Non-pigmented ciliary epithelial cell (primary cell): ENCODE measurements around the gene FAM83E.
"Not testable (repeated sequence)": the region's sequence is repeated elsewhere in the genome, so short reads cannot be mapped to it uniquely, and the experiment has no call there.

Experiments
- DNase-seq: peaks from one replicate; pipeline ENCODE4 v3.0.0-alpha.2; 2010; ENCODE audit warnings: low read depth

The FAM83E gene

DNA sequence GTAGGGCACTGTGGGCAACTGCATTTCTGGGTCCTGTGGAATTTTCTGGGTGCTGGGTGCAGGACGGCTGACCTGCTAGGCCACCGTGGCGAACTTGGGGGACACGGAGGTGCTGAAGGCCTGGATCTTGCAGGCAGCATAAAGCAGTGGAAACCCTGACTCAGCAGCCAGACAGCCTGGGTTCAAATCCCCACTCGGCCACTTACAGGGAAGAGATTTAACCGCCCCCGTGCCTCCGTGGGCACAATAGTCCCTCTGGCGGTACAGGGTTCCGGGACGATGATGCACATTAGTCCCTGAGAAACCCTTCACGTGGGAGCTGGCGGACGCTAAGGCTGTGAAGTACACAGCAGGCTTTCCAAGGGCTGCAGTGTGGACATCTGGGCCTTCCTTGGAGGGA lies 3.0 kb downstream of the FAM83E start:
- no peak for DNase-seq

GRCh38 chr19:48609571-48610108 lies 5.2 kb downstream of the FAM83E start:
- no peak for DNase-seq

DNA sequence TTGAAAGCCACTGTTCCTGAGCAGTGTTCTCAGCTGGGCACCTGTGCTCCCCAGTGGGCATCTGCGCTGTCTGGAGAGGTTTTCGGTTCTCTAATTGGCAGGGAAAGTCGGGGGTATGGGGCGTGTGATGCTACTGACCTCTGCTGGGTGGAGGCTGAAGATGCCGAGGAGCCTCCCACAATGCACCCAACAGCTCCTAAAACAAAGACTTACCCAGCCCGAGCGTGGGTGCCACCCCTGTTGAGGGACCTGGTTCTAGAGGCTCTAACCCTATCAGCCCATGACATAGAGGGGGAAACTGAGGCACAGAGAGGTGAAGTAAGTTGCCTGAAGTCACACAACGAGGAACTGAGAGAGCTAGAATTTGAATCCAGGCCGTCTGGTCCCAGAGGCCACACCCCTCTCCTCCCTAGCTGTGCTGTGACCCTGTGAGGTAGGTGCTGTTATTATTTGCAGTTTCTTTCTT lies 6.0 kb downstream of the FAM83E start:
- no peak for DNase-seq

DNA sequence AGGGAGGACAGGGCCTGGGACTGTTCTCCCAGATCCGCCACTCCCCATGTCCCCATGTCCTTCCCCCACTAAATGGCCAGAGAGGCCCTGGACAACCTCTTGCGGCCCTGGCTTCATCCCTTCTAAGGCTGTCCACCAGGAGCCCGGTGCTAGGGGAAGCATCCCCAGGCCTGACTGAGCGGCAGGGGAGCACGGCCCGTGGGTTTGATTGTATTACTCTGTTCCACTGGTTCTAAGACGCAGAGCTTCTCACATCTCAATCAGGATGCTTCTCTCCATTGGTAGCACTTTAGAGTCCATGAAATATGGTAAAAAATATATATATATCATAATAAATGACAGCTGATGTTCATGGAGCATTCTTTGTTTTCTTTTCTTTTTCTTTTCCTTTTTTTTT lies 7.5 kb downstream of the FAM83E start:
- no peak for DNase-seq

GRCh38 chr19:48606463-48607358 lies 8.2 kb downstream of the FAM83E start, which contains the start of gene SPACA4:
TSS of gene SPACA4 (plus strand) at chr19:48606742. CDS start at chr19:48606979, 237 bp downstream.
- DNase-seq, result no peak

DNA sequence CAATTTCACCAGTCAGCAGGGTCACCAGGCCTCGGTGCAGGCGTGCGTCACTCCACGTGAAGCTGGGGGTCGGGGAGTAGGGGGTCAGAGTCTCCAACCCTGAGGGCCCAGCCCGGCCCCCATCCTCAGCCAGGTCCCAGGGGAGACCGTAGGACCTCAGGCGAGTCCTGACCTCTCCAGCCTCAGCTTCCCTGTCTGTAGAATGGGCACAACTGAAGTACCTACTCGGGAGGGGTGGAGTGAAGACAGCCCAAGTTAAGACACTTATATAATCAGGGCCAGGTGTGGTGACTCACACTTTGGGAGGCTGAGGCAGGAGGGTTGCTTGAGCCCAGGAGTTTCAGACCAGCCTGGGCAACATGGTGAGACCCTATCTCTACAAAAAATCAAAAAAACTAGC lies 11.0 kb downstream of the FAM83E start:
- no peak for DNase-seq

- no peak for DNase-seq
Measured at GRCh38 chr19:48603449-48603848, 11.4 kb downstream of the FAM83E start.

DNA sequence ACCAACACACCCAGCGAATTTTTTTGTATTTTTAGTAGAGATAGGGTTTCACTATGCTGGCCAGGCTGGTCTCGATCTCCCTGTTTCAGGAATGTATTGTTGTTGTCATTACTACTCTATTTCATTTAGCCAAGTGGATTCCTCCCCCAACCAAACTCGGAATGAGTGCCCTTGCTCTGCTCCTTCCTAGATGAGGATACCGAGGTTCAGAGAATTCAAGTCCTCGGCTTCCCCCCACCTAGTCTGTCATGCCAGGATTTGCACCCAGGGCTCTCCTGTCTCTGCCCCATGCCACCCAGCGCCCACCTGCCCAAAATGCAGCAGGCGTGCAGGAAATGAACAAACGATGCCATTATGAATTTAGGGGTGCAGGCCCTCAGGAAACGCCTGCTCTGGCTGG lies 11.9 kb downstream of the FAM83E start:
- DNase-seq, result no peak

- DNase-seq, result no peak
Measured at GRCh38 chr19:48600679-48601417, 14.0 kb downstream of the FAM83E start.

DNA sequence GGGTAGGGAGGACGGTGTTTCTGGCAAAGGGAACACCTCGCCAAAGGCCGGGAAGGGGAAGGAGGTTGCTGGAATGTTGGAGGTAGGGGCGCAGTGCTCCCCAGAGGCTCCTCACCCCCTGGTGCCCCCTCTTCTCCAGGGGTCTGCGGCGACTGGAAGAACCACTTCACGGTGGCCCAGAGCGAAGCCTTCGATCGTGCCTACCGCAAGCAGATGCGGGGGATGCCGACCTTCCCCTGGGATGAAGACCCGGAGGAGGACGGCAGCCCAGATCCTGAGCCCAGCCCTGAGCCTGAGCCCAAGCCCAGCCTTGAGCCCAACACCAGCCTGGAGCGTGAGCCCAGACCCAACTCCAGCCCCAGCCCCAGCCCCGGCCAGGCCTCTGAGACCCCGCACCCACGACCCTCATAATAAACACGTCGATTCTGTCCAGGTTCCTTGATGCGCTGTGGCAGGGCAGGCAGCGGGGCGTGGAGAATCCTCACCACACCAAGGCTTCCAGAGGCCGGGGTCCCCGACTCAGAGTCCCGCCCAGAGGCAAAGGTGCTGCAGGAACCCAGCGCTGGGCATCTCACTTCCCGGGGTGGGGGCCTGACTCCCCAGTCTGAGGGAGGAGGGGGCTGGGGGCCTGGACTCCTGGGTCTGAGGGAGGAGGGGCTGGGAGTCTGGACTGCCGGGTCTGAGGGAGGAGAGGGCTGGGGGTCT lies 15.7 kb downstream of the FAM83E start:
- no peak for DNase-seq

GRCh38 chr19:48596679-48597465 lies 18.0 kb downstream of the FAM83E start:
- no peak for DNase-seq

- DNase-seq, result no peak
Measured at GRCh38 chr19:48596237-48596636, 18.6 kb downstream of the FAM83E start.

DNA sequence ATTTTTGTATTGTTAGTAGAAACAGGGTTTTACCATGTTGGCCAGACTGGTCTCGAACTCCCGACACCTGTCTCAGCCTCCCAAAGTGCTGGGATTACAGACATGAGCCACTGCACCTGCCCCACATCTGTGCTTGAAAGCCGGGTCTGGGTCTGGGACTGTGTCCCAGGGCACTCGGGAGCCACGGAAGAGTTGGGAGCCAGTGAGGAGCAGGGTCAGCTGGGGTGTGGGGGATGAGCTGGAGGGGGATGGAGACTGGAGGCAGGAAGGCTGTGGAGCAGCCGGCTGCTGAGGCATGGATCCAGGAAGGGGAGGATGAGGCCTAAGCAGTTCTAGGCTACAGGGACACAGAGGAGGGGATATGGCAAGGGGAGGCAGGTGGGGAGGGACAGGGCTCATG lies 19.0 kb downstream of the FAM83E start:
- no peak for DNase-seq

GRCh38 chr19:48595171-48595570 lies 19.7 kb downstream of the FAM83E start:
- no peak for DNase-seq

DNA sequence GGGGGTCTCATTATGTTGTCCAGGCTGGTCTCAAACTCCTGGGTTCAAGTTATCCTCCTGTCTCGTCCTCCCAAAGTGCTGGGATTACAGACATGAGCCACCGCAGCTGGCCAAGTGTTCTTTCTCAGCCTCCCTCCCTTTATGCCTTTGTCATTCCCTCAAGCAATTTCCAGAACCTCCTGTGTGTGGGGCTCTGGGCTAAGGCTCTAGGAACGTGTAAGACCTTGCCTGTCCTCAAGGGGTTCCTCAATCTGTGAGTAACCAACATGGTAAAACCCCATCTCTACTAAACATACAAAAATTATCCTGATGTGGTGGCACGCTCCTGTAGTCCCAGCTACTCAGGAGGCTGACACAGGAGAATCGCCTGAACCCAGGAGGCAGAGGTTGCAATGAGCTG lies 23.9 kb downstream of the FAM83E start:
- no peak for DNase-seq

GRCh38 chr19:48588670-48589401 lies 26.0 kb downstream of the FAM83E start:
- DNase-seq, result no peak

DNA sequence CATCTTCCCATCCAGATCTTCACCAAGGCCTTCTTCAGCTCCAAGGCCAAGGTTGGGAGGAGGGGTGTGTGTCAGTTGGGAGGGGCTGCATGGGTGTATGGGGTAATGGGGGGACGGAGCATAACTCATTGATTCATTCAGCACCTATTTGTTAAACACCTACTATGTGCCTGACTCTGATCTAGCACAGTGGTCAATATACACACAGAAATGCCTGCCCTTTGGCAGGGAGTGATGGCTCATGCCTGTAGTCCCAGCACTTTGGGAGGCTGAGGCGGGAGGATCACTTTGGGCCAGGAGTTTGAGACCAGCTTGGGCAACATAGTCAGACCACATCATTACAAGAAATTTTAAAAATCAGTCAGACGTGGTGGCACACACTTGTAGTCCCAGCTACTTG lies 27.5 kb downstream of the FAM83E start:
- DNase-seq, result no peak

DNA sequence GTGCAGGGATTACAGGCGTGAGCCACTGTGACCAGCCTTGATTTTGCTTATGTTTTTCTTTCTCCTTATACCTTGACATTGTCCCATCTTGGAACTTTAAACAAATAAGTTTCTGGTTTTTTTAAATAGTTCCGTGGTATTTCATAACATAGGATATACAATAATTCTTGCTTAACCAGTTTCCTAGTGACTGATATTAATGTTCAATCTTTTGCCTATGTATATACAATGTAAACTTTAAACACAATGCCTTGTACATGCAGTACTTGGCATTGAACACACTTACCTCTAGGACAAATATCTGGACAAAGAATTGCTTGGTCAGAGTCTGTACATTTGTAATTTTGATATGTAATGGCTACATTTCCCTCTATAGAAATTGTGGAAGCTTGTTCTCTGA lies 32.7 kb downstream of the FAM83E start:
- no peak for DNase-seq

DNA sequence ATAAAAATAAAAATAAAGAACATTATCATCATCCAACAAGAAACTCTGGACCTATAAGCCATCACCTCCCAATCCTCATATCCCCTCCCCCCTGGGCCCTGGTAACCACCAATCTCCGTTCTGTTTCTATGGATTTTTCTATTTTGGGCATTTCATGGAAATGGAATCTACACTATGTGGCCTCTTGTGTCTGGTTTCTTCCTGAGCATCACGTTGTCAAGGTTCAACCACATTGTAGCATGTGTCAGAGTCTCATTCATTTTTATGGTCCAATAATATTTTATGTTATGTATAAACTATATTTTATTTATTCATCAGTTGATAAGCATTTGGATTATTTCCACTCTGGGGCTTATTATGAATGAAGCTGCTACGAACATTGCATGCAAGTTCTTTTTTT lies 36.0 kb downstream of the FAM83E start:
- DNase-seq, result no peak

DNA sequence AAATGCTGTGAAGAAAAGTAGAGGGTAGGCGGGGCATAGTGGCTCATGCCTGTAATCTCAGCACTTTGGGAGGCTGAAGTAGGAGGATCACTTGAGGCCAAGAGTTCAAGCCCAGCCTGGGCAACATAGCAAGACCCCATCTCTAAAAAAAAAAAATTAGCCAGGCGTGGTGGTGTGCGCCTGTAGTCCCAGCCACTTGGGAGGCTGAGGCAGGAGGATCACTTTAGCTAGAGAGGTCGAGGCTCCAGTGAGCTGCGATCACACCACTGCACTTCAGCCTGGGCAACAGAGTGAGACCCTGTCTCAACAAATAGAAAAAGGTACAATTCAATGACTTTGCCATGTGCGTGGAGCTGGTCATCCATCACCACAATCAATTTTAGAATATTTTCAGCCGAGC lies 37.0 kb downstream of the FAM83E start:
- not testable (repeated sequence) for DNase-seq
